Cardiac muscle cell (in vitro differentiated cells and primary cell): Measurements from ENCODE around the gene DNAAF3. TPM values are rescaled to one million over a fixed set of nuclear protein-coding genes. Genes with fewer than 3 reads are reported as not detected.

Source experiments
- DNase-seq, 2 donors: peaks; one replicate each; pipeline versions ENCODE4 v3.0.0 to v3.0.0-alpha.2; 2010 to 2017; ENCODE audit warnings: low read depth in 1 of 2, low spot score in 1 of 2
- H3K27ac ChIP-seq: fragments of 200-600 bp; sonication (generic); 2 replicates; pipeline ENCODE4 v1.5.1; 2016
- H3K27me3 ChIP-seq: fragments of 200-600 bp; sonication (generic); 2 replicates; pipeline ENCODE4 v1.6.0; 2016; ENCODE audit warnings: control low read depth
- H3K36me3 ChIP-seq: fragments of 200-600 bp; sonication (generic); 2 replicates; pipeline ENCODE4 v1.5.1; 2016; ENCODE audit warnings: control low read depth
- H3K4me1 ChIP-seq: fragments of 200-600 bp; sonication (generic); 2 replicates; pipeline ENCODE4 v1.8.1; 2017; ENCODE audit warnings: low read depth, mild to moderate bottlenecking, mixed run types
- H3K4me3 ChIP-seq: fragments of 200-600 bp; sonication (generic); 2 replicates; pipeline ENCODE4 v1.5.1; 2016; ENCODE audit warnings: mild to moderate bottlenecking
- H3K9me3 ChIP-seq: fragments of 200-600 bp; sonication (generic); 2 replicates; pipeline ENCODE4 v1.5.1; 2017; ENCODE audit warnings: low read depth, mild to moderate bottlenecking, control low read depth
- polyA plus RNA-seq: library from polyadenylated mRNA; unstranded; fragments of >200 nt; fragmentation: Nextera tagmentation; extraction: Ambion mirVana; gene quantifications from 2 replicates; pipeline ENCODE4 v1.2.1, GENCODE V29; 2016
- total RNA-seq: library from RNA; depleted of rRNA; stranded (reverse); fragments of >200 nt; gene quantifications from 2 replicates; pipeline ENCODE4 v1.2.3, GENCODE V29; 2016
- TF ChIP-seq, protein P1 (sequence below): IDR thresholded peaks from 2 replicates; pipeline ENCODE4 v1.5.1; 2012; ENCODE audit warnings: low read depth, mild to moderate bottlenecking, low read length

DNAAF3 gene
- total and polyA plus RNA-seq, 2 experiments from 2014 or later, result 3.5 to 14.3 TPM

DNA sequence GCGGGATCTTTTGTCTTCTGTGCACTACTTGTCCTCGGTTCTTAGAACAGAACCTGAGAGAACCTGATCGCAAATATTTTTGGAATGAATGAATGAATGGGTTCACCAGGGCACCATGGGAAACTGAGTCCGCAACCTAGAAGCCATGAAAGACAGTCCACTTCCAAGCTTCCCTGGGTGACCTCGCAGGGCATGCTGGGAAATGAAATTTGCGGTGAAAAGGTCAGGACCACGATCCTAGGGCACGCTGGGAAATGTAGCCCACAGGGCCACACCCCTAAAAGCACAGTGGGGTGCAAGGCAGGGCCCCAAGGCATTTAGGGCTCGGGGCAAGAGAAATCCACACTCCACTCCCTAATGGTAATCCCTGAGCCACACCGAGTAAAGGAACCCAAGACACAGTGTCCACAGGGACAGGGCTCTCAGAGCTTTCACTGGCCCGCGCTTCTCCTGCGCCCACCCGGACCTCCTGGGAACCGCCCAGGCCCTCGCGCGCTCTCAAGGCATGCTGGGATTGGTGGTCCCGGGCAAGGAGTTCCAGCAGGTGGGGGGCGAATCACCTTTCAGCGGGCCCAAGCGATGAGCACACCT, 47.9 kb downstream of the DNAAF3 start:
- Histone ChIP-seq H3K9me3 (no peaks in the 10 kb centered on the region), H3K27me3 (no peaks in the 10 kb centered on the region), H3K27ac (no peak overlapping the region), H3K4me3 (peak overlapping the region; percentile 44), H3K36me3 (no peaks in the 10 kb centered on the region), H3K4me1 (peaks cover 19% of the 10 kb centered on the region)
- DNase-seq, result peak; percentile 19 to 71
- TF ChIP-seq, protein P1, sequence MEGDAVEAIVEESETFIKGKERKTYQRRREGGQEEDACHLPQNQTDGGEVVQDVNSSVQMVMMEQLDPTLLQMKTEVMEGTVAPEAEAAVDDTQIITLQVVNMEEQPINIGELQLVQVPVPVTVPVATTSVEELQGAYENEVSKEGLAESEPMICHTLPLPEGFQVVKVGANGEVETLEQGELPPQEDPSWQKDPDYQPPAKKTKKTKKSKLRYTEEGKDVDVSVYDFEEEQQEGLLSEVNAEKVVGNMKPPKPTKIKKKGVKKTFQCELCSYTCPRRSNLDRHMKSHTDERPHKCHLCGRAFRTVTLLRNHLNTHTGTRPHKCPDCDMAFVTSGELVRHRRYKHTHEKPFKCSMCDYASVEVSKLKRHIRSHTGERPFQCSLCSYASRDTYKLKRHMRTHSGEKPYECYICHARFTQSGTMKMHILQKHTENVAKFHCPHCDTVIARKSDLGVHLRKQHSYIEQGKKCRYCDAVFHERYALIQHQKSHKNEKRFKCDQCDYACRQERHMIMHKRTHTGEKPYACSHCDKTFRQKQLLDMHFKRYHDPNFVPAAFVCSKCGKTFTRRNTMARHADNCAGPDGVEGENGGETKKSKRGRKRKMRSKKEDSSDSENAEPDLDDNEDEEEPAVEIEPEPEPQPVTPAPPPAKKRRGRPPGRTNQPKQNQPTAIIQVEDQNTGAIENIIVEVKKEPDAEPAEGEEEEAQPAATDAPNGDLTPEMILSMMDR, result no peak

- Histone ChIP-seq H3K27ac (no peak overlapping the region), H3K4me1 (peaks cover 23% of the 10 kb centered on the region), H3K36me3 (no peaks in the 10 kb centered on the region), H3K9me3 (no peaks in the 10 kb centered on the region), H3K4me3 (peak overlapping the region; percentile 44), H3K27me3 (no peaks in the 10 kb centered on the region)
- DNase-seq, result peak; percentile 99
- TF ChIP-seq, protein P1, result no peak
Measured at GRCh38 chr19:55117663-55118391, 48.6 kb downstream of the DNAAF3 start.

DNA sequence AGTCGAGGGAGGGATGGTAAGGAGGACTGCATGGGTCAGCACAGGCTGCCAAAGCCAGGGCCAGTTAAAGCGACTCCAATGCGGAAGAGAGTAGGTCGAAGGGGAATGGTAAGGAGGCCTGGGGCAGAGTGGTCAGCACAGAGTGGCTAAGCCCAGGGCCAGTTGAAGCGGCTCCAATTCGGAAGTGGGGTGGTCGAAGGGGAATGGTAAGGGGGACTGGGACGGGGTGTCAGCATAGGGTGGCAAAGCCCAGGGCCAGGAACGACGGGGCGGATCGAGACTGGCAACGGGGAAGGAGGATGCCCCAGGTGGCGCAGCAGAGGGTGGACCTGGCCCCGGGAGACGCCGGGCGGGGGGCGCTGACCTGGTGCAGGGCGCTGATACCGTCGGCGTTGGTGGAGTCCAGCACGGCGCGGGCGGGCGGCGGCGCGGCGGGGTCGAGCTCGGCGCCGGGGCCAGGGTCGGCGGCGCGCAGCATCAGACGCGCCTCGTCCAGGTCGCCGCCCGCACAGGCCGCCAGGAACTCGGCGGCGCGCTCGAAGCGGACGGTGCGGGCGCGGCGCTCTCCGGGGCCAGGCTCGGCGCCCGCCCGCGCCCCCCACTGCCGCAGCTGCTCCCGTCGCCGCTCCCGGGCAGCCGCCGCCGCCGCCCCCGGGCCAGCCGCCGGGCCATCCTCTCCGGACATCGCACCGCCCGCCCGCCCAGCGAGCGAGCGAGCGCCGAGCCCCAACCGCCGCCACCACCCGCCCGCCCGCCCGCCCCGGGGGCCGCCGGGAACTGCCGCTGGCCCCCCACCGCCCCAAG, 49.4 kb downstream of the DNAAF3 start, which contains the start of gene PPP1R12C:
Gene PPP1R12C (minus strand): TSS at position 779 of the 804 bp plus-strand sequence. CDS start 94 bp downstream, at position 685.
- peak in 1 of 2 donors; percentile 64 for DNase-seq
- Histone ChIP-seq H3K27ac (peak within 1 kb of the TSS; percentile 26), H3K27me3 (no peaks in the 10 kb centered on the region), H3K4me3 (peak within 1 kb of the TSS; percentile 62), H3K4me1 (peaks cover 23% of the 10 kb centered on the region), H3K9me3 (no peaks in the 10 kb centered on the region), H3K36me3 (no peaks in the 10 kb centered on the region)
- TF ChIP-seq, protein P1, result no peak

DNA sequence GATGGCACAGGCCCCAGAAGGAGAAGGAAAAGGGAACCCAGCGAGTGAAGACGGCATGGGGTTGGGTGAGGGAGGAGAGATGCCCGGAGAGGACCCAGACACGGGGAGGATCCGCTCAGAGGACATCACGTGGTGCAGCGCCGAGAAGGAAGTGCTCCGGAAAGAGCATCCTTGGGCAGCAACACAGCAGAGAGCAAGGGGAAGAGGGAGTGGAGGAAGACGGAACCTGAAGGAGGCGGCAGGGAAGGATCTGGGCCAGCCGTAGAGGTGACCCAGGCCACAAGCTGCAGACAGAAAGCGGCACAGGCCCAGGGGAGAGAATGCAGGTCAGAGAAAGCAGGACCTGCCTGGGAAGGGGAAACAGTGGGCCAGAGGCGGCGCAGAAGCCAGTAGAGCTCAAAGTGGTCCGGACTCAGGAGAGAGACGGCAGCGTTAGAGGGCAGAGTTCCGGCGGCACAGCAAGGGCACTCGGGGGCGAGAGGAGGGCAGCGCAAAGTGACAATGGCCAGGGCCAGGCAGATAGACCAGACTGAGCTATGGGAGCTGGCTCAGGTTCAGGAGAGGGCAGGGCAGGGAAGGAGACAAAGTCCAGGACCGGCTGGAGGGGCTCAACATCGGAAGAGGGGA, 50.1 kb downstream of the DNAAF3 start:
- H3K27me3 ChIP-seq, result no peaks in the 10 kb centered on the region
- no peaks in the 10 kb centered on the region for H3K9me3 ChIP-seq
- H3K36me3 ChIP-seq, result no peaks in the 10 kb centered on the region
- peak overlapping the region; percentile 62 for H3K4me3 ChIP-seq
- no peak overlapping the region for H3K27ac ChIP-seq
- H3K4me1 ChIP-seq, result peaks cover 23% of the 10 kb centered on the region
- TF ChIP-seq, protein P1, result no peak
- DNase-seq, result peak in 1 of 2 donors; percentile 73

GRCh38 chr19:55115446-55116065, 50.9 kb downstream of the DNAAF3 start:
- Histone ChIP-seq H3K36me3 (no peaks in the 10 kb centered on the region), H3K4me3 (peak overlapping the region; percentile 62), H3K4me1 (peaks cover 23% of the 10 kb centered on the region), H3K27ac (no peak overlapping the region), H3K9me3 (no peaks in the 10 kb centered on the region), H3K27me3 (no peaks in the 10 kb centered on the region)
- TF ChIP-seq, protein P1, result no peak
- DNase-seq, result peak in 1 of 2 donors; percentile 65
